Activated T-helper 17 cell treated with anti-CD3 and anti-CD28 coated beads, Interleukin-2, amount 50 U/mL, for 72 hours (primary cell): Measurements from ENCODE around the gene RFNG. TPM values are rescaled to one million over a fixed set of nuclear protein-coding genes. Genes with fewer than 3 reads are reported as not detected.

ENCODE experiments used
- ATAC-seq: fragments of 150-1000 bp; cut with Tn5 transposase; replicated peaks from 2 replicates; pipeline ENCODE4 v1.10.0; 2021; ENCODE audit warnings: mild to moderate bottlenecking, moderate library complexity
- H3K27ac Mint-ChIP-seq: one replicate; pipeline ENCODE4 v1.8.0; 2022; ENCODE audit warnings: mixed read lengths
- H3K27me3 Mint-ChIP-seq: one replicate; pipeline ENCODE4 v1.8.0; 2022; ENCODE audit warnings: mixed read lengths
- H3K36me3 Mint-ChIP-seq: one replicate; pipeline ENCODE4 v1.8.0; 2022; ENCODE audit warnings: low read depth, mild to moderate bottlenecking, mixed read lengths
- H3K4me1 Mint-ChIP-seq: one replicate; pipeline ENCODE4 v1.8.0; 2022; ENCODE audit warnings: mixed read lengths
- H3K4me3 Mint-ChIP-seq: one replicate; pipeline ENCODE4 v1.8.0; 2022; ENCODE audit warnings: mild to moderate bottlenecking, mixed read lengths
- H3K9me3 Mint-ChIP-seq: one replicate; pipeline ENCODE4 v1.8.0; 2022; ENCODE audit warnings: mixed read lengths
- total RNA-seq, 2 donors: library from RNA; stranded (reverse); gene quantifications; one replicate each; pipeline ENCODE4 v1.2.3, GENCODE V29; 2022

RFNG gene
- total RNA-seq, 2 donors from 2014 or later, result 21.1 to 25.2 TPM

DNA sequence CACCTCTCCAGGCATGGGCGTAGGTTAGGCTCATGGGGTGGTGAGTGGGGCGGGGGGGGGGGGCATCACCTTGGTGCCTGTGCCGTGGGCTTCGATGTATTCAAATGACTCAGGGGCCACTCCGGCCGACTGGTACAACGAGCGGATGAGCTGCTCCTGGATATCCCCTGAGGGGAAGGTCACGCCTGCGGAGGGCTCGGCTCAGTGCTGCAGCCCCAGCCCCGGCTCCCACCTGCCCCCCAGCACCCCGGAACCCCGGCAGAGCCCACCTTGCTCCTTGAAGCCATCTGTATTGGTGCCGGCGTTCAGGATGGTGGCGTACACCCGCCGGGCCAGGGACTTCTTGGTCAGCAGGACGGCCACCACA lies 41.0 kb upstream of the RFNG start:
- H3K36me3 Mint-ChIP-seq, result peaks cover 48% of the 10 kb centered on the region
- no peak for ATAC-seq
- H3K4me3 Mint-ChIP-seq, result no peak overlapping the region
- H3K9me3 Mint-ChIP-seq, result no peaks in the 10 kb centered on the region
- H3K27me3 Mint-ChIP-seq, result no peaks in the 10 kb centered on the region
- H3K27ac Mint-ChIP-seq, result no peak overlapping the region
- H3K4me1 Mint-ChIP-seq, result no peaks in the 10 kb centered on the region

GRCh38 chr17:82092094-82092586 lies 40.5 kb upstream of the RFNG start:
- no peaks in the 10 kb centered on the region for H3K4me1 Mint-ChIP-seq
- H3K9me3 Mint-ChIP-seq, result no peaks in the 10 kb centered on the region
- H3K4me3 Mint-ChIP-seq, result no peak overlapping the region
- peaks cover 48% of the 10 kb centered on the region for H3K36me3 Mint-ChIP-seq
- H3K27me3 Mint-ChIP-seq, result no peaks in the 10 kb centered on the region
- no peak for ATAC-seq
- no peak overlapping the region for H3K27ac Mint-ChIP-seq

GRCh38 chr17:82091264-82092066 lies 39.9 kb upstream of the RFNG start:
- Mint-ChIP-seq H3K27ac (no peak overlapping the region), H3K9me3 (no peaks in the 10 kb centered on the region), H3K4me1 (no peaks in the 10 kb centered on the region), H3K36me3 (peaks cover 45% of the 10 kb centered on the region), H3K4me3 (no peak overlapping the region), H3K27me3 (no peaks in the 10 kb centered on the region)
- no peak for ATAC-seq

GRCh38 chr17:82090549-82091263 lies 39.1 kb upstream of the RFNG start:
- Mint-ChIP-seq H3K9me3 (no peaks in the 10 kb centered on the region), H3K36me3 (peaks cover 44% of the 10 kb centered on the region), H3K27ac (no peak overlapping the region), H3K4me1 (no peaks in the 10 kb centered on the region), H3K4me3 (no peak overlapping the region), H3K27me3 (no peaks in the 10 kb centered on the region)
- ATAC-seq, result no peak

DNA sequence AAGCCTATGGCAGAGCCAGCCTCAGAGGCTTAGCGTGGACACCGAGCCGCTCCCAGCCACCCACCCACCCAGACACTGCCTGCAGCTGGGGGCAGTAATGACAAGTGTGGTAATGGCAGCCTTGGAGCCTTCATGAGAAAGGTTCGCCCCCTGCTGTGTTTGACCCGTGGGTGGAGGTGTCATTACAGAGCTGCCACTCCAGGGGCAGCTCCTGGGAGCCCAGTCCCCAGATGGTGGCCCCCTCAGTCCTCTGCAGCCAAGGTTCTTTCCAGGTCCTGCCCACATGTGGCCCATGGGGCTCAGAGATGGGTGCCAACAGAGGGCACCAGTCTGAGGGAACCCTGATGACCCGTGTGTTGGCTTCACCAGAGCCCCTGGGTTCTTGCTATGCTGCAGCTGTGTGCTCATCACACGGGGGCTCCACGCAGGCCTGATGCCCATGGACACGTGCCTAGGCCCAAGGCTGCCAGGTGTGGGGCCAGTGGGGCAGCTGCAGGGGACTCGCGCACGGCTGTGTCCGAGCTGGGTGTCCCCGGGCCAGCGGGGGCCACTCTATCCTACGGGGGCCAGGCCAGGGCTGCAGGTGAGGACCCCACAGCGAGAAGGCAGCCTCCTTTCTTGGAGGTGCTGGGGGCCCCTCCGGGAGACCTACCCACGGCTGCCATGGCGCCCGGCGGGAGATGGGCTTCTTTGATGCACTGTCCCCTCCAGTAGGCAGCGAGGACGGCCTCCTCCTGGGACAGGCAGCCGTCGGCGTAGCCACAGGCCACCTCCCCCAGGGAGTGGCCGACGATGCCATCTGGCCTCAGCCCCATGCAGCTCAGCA lies 38.3 kb upstream of the RFNG start:
- no peak for ATAC-seq
- Mint-ChIP-seq H3K27ac (no peak overlapping the region), H3K4me1 (no peaks in the 10 kb centered on the region), H3K36me3 (peaks cover 36% of the 10 kb centered on the region), H3K9me3 (no peaks in the 10 kb centered on the region), H3K27me3 (no peaks in the 10 kb centered on the region), H3K4me3 (no peak overlapping the region)

DNA sequence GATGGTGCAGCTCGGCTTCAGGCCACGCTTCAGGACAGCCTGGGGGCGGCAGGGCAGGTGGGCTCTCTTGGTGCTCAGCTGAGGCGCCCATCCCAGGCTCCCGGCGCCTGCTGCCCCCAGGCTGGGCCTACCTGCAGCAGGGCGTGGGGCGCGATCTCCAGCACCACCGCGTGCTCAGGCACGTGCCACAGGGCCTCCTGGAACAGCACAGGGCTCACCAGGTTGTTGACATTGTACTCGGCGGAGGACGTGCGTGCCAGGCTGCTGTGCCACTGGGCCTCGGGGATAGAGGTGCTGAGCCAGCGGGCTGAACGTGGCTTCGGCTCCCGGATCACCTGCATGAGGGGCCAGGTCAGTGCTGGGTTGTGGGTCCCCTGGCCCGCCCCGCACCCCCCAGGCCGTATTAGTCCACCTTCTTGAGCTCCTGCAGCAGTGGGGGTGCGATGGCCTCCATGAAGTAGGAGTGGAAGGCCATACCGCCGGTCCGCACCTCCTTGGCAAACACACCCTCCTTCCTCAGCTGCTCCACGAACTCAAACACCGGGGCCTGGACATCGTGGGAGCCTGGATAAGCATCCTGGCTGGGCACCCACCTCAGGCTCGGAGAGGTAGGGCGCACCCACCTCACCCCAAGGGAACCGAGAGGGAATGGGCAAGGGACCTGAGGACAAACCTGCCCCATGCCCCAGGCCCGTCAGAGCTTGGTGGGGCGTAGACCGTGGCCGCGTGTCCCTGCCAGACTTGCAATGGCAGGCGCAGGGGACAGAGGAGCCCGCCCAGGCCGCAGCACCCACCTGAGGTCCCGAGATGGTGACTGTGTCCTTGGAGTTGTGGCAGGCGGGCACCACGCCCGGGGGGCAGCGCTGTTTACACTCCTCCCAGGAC lies 37.5 kb upstream of the RFNG start:
- Mint-ChIP-seq H3K4me1 (no peaks in the 10 kb centered on the region), H3K27ac (no peak overlapping the region), H3K36me3 (peaks cover 40% of the 10 kb centered on the region), H3K27me3 (no peaks in the 10 kb centered on the region), H3K9me3 (no peaks in the 10 kb centered on the region), H3K4me3 (no peak overlapping the region)
- ATAC-seq, result no peak

GRCh38 chr17:82087961-82088837 lies 36.6 kb upstream of the RFNG start:
- no peak overlapping the region for H3K27ac Mint-ChIP-seq
- peaks cover 45% of the 10 kb centered on the region for H3K36me3 Mint-ChIP-seq
- H3K4me1 Mint-ChIP-seq, result no peaks in the 10 kb centered on the region
- no peaks in the 10 kb centered on the region for H3K9me3 Mint-ChIP-seq
- no peaks in the 10 kb centered on the region for H3K27me3 Mint-ChIP-seq
- ATAC-seq, result no peak
- H3K4me3 Mint-ChIP-seq, result no peak overlapping the region

DNA sequence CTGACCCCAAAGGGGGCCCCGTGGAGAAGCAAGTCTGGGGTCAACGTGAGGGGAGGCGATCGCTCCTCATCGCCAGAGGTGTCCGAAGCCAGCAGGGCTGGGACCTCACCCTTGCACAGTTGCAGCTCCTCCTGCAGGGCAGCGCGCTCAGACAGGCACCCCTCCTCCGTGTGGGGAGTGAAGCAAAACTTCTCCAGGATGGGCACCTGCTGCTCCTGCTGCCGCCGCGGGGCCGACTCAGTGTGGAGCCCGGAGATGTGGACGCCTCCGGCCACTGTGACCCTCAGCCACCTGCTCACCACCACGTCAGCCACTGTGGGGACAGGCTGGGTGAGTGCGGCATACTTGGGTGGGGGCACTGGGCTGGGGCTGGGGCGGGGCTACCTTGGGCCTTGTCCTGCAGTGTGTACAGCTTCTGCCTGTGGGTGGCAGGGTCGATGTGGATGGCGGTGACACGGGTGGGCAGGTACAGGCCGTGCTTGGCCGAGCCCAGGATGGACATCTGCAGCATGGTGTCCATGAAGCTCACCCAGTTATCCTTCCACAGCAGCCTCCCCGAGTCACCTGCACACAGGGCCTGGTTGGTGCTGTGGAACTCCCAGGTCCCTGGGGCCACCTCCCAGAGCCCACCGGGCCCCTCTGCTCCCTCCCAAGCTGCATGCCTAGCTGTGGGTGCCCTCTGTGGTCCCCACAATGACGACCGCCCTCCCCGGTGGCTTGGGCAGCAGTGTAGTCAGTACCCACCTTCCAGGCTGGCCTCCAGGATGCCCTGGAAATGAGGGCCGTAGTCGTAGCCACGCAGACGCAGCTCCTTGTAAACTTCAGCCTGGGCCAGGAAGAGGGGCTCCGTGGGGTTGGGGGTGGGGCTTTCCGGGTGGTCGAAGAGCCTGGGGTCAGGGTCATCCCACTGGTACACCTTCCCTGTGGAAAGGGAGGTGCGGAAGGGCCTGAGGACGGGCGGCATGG lies 35.6 kb upstream of the RFNG start:
- Mint-ChIP-seq H3K9me3 (no peaks in the 10 kb centered on the region), H3K36me3 (peaks cover 48% of the 10 kb centered on the region), H3K27ac (no peak overlapping the region), H3K27me3 (no peaks in the 10 kb centered on the region), H3K4me1 (no peaks in the 10 kb centered on the region), H3K4me3 (no peak overlapping the region)
- ATAC-seq, result no peak

- Mint-ChIP-seq H3K4me3 (no peak overlapping the region), H3K27me3 (no peaks in the 10 kb centered on the region), H3K27ac (no peak overlapping the region), H3K4me1 (no peaks in the 10 kb centered on the region), H3K9me3 (no peaks in the 10 kb centered on the region), H3K36me3 (peaks cover 39% of the 10 kb centered on the region)
- ATAC-seq, result no peak
Observed at GRCh38 chr17:82085931-82086764, 34.5 kb upstream of the RFNG start.

DNA sequence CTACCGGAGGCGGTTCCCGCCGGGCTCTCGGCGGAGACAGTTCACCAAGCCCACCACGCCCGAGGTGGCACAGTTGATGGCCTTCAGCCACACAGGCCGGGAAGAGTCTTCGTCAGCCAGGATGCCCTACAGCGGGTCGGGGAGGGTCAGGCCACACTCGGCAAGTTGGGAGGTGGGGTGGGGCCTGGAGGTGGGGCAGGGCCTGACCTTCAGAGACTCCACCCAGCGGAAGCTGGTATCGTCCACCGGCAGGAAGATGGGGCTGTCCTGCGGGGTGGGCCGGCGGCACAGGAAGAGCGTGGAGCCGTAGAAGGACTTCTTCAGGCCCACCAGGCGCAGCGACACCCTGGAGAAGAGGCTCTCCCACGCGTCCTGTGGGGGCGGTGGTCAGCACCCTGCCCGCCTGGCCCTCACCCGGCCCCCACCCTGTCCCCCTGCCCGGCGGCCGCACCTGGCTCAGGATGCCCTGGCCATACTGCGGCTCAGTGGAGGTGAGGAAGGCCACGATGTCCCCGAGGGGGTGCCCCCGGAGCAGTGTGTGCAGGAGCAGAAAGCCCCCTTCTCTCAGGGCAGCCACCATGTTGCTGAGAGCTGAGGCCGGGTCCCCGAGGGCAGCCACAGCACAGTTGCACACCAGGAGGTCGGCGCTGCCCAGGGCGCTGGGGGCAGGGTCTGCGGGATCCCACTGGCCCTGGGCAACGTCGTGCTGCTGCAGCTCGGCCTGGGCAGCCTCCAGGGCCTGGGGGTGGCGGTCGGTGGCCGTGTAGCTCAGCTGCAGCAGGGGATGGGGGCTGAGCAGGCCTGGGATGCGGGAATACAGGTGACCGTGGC lies 33.6 kb upstream of the RFNG start:
- Mint-ChIP-seq H3K36me3 (peaks cover 31% of the 10 kb centered on the region), H3K9me3 (no peaks in the 10 kb centered on the region), H3K4me3 (no peak overlapping the region), H3K27me3 (no peaks in the 10 kb centered on the region), H3K4me1 (no peaks in the 10 kb centered on the region), H3K27ac (no peak overlapping the region)
- no peak for ATAC-seq

DNA sequence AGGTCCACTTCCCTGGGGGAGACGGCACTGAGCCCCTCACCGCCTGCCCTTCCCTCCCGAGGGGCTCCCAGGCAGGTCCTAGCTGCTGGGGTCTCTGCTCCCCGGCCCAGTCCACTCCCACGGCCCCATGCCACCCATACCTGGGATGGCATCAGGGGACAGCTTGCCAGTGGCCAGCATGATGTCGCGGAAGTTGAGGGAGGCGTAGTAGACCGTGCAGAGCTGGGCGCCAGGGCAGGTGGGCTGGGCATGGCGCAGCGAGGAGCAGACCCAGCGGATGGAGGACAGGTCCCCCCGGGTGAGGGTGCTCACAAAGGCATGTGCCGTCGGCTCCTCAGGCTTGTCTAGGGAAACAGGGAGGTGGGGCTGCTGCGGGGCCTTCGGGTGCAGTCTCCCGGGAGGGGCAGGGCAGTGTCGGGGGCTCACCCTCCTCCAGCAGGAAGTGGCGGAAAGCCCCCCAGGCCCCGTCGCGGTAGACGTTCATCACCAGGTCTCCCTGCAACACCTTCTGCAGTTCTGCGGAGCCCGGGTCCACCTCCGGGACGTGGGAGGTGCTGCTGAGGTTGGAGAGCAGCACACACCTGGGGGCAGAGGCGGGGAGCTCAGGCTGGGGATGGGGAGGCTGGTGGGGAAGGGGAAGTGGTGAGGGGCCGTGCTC lies 32.9 kb upstream of the RFNG start:
- Mint-ChIP-seq H3K4me3 (no peak overlapping the region), H3K4me1 (no peaks in the 10 kb centered on the region), H3K27me3 (no peaks in the 10 kb centered on the region), H3K27ac (no peak overlapping the region), H3K9me3 (no peaks in the 10 kb centered on the region), H3K36me3 (peaks cover 38% of the 10 kb centered on the region)
- ATAC-seq, result no peak
